MM.1S (cell line): ENCODE results near the gene UBL5.

Experiments
- DNase-seq: peaks from one replicate; pipeline ENCODE4 v3.0.0-alpha.2; 2015
- H2AFZ ChIP-seq: fragments of 300-600 bp; sonication (generic); 2 replicates; pipeline ENCODE4 v1.6.0; 2016; ENCODE audit warnings: antibody characterized with exemption, low read length
- H3F3A ChIP-seq: fragments of 300-600 bp; sonication (generic); 2 replicates; pipeline ENCODE4 v1.6.1; 2016; ENCODE audit warnings: mild to moderate bottlenecking, antibody characterized with exemption, low read length, moderate library complexity, mixed read lengths; ENCODE audit not compliant: insufficient read depth
- H3K27ac ChIP-seq: fragments of 300-600 bp; sonication (generic); 2 replicates; pipeline ENCODE4 v1.5.1; 2016; ENCODE audit warnings: mild to moderate bottlenecking, low read length
- H3K27me3 ChIP-seq: fragments of 300-600 bp; sonication (generic); replicated peaks from 2 replicates; pipeline ENCODE4 v1.6.0; 2016; ENCODE audit warnings: low read length; ENCODE audit not compliant: insufficient read depth
- H3K36me3 ChIP-seq: fragments of 300-600 bp; sonication (generic); replicated peaks from 2 replicates; pipeline ENCODE4 v1.6.1; 2016; ENCODE audit warnings: mild to moderate bottlenecking, low read length, mixed read lengths; ENCODE audit not compliant: insufficient read depth
- H3K4me1 ChIP-seq: fragments of 300-600 bp; sonication (generic); 2 replicates; pipeline ENCODE4 v1.6.1; 2016; ENCODE audit warnings: low read length, mixed read lengths
- H3K4me2 ChIP-seq: fragments of 300-600 bp; sonication (generic); 2 replicates; pipeline ENCODE4 v1.6.0; 2016; ENCODE audit warnings: low read depth, low read length
- H3K4me3 ChIP-seq: fragments of 300-600 bp; sonication (generic); 2 replicates; pipeline ENCODE4 v1.5.1; 2016; ENCODE audit warnings: low read length, mixed read lengths
- H3K79me2 ChIP-seq: fragments of 300-600 bp; sonication (generic); 2 replicates; pipeline ENCODE4 v1.6.1; 2016; ENCODE audit warnings: mixed run types, low read length, mixed read lengths
- H3K9ac ChIP-seq: fragments of 300-600 bp; sonication (generic); 2 replicates; pipeline ENCODE4 v1.6.1; 2016; ENCODE audit warnings: low read length, mixed read lengths
- H3K9me2 ChIP-seq: fragments of 300-600 bp; sonication (generic); replicated peaks from 2 replicates; pipeline ENCODE4 v1.6.1; 2016; ENCODE audit warnings: mild to moderate bottlenecking, low read length, mixed read lengths; ENCODE audit not compliant: insufficient read depth
- H3K9me3 ChIP-seq: fragments of 300-600 bp; sonication (generic); replicated peaks from 2 replicates; pipeline ENCODE4 v1.6.1; 2016; ENCODE audit warnings: mild to moderate bottlenecking, low read length, mixed read lengths; ENCODE audit not compliant: insufficient read depth
- H4K20me1 ChIP-seq: fragments of 300-600 bp; sonication (generic); 2 replicates; pipeline ENCODE4 v1.6.1; 2016; ENCODE audit warnings: mild to moderate bottlenecking, low read length, moderate library complexity, mixed read lengths; ENCODE audit not compliant: insufficient read depth
- EZH2 ChIP-seq: fragments of 300-600 bp; sonication (generic); optimal IDR thresholded peaks from 2 replicates; pipeline ENCODE3; 2017; ENCODE audit warnings: low read depth, mild to moderate bottlenecking, antibody characterized with exemption, low read length, mixed read lengths
- EZH2phosphoT487 ChIP-seq: fragments of 300-600 bp; sonication (generic); IDR thresholded peaks from 2 replicates; pipeline ENCODE4 v1.6.1; 2018; ENCODE audit warnings: antibody characterized with exemption, low read length
- TF ChIP-seq, protein P1 (sequence below): fragments of 300-600 bp; sonication (generic); IDR thresholded peaks from 2 replicates; pipeline ENCODE4 v1.5.1; 2016; ENCODE audit warnings: antibody characterized with exemption, low read length, mixed read lengths

The UBL5 gene

DNA sequence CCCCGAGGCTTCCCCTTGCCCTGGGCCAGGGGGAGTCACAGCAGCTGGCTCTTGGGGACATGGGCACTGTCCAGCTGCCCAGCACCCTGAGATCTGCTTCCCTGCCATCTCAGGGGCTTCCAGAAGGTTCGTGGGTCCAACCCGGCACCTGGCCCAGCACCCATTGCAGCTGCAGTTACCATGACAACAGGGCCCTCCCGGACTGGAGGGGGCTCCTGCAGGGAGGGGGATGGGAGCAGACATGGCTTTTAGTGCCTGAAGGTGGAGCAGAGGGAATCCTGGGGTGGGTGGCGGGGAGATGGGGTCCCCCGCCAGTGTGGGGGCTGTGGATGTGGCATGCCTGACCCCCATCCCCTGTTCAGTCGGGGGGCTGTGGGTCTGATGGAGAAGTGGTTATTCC lies 22.1 kb downstream of the UBL5 start:
- Histone ChIP-seq H3K27me3 (no peaks in the 10 kb centered on the region), H3K36me3 (no peaks in the 10 kb centered on the region), H3K9me2 (no peaks in the 10 kb centered on the region), H2AFZ (no peak overlapping the region), H3K4me3 (no peak overlapping the region), H3K9ac (no peak overlapping the region), H3K27ac (no peak overlapping the region), H3K9me3 (no peaks in the 10 kb centered on the region), H3K4me2 (no peak overlapping the region), H3F3A (no peaks in the 10 kb centered on the region), H4K20me1 (no peaks in the 10 kb centered on the region), H3K79me2 (peaks cover 10% of the 10 kb centered on the region), H3K4me1 (no peaks in the 10 kb centered on the region)
- no peak for TF ChIP-seq EZH2
- TF ChIP-seq, protein P1, sequence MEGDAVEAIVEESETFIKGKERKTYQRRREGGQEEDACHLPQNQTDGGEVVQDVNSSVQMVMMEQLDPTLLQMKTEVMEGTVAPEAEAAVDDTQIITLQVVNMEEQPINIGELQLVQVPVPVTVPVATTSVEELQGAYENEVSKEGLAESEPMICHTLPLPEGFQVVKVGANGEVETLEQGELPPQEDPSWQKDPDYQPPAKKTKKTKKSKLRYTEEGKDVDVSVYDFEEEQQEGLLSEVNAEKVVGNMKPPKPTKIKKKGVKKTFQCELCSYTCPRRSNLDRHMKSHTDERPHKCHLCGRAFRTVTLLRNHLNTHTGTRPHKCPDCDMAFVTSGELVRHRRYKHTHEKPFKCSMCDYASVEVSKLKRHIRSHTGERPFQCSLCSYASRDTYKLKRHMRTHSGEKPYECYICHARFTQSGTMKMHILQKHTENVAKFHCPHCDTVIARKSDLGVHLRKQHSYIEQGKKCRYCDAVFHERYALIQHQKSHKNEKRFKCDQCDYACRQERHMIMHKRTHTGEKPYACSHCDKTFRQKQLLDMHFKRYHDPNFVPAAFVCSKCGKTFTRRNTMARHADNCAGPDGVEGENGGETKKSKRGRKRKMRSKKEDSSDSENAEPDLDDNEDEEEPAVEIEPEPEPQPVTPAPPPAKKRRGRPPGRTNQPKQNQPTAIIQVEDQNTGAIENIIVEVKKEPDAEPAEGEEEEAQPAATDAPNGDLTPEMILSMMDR, result no peak
- no peak for TF ChIP-seq EZH2phosphoT487
- DNase-seq, result no peak

DNA sequence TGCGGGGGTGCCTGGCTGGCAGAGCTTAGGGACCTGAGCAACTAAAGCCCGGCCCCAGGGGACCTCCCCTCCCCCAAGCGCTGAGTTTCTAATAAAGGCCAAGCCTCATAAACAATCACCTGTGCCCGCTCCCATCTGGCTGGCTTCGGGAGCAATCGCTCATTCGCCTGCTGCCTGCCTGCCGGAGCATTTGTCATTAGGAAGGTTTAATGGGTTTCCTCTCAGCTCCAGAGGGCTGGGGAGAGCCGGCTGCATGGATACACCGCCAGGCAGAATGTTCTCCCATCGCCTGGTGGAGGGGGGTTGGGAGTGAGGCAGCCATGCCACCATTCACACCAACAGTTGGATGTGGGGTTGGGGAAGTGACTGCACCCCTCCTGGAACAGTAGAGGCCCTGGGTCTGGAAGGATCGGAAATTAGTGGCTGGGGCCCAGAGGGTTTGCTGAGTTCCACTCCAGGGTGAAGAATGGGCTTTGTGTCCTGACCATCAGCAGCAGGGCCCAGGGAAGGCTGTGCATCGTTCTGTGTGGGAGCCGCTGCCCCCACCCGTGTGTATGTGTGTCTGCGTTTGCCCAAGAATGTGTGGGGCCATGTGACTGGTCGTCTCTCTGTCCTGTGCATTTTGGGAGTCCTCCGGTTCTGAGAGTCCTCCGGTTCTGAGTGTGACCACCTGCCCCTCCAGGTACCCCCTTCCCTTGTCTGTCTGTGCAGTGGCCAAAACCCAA lies 22.7 kb downstream of the UBL5 start:
- H3F3A ChIP-seq, result no peaks in the 10 kb centered on the region
- no peak overlapping the region for H3K27ac ChIP-seq
- H3K9me3 ChIP-seq, result no peaks in the 10 kb centered on the region
- no peak overlapping the region for H2AFZ ChIP-seq
- peaks cover 7% of the 10 kb centered on the region for H3K79me2 ChIP-seq
- no peaks in the 10 kb centered on the region for H3K4me1 ChIP-seq
- TF ChIP-seq, protein P1, result no peak
- TF ChIP-seq EZH2 (no peak), EZH2phosphoT487 (no peak)
- H3K9me2 ChIP-seq, result no peaks in the 10 kb centered on the region
- H4K20me1 ChIP-seq, result no peaks in the 10 kb centered on the region
- no peak overlapping the region for H3K4me2 ChIP-seq
- H3K36me3 ChIP-seq, result no peaks in the 10 kb centered on the region
- no peak overlapping the region for H3K4me3 ChIP-seq
- no peak for DNase-seq
- H3K27me3 ChIP-seq, result no peaks in the 10 kb centered on the region
- H3K9ac ChIP-seq, result no peak overlapping the region

DNA sequence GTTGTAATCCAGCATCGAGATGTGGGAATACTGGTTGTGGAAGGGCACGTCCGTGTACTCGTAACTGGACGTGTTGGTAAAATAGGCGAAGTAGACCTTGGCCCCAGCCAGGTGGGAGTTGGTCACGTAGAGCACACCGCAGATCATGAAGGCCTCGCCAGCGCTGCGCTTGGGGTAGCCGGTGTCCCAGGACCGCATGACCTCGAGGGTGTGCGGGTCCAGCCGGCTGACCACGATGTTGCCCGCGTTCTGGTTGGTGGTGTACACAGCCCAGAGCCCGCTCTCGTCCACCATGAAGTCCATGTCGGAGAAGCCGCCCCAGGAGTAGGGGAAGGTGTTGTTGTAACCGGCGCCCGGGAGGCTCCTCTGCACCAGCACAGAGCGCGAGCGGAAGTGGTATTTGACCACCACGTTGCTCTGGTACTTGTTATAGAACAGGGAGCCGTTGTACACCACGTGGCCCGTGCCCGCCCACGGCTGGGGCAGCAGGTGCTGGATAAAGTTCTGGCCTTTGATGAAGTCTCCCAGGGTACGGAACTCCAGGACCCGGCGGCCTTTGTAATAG lies 26.6 kb downstream of the UBL5 start:
- no peaks in the 10 kb centered on the region for H3K9me2 ChIP-seq
- H3K9ac ChIP-seq, result no peak overlapping the region
- TF ChIP-seq EZH2 (no peak), EZH2phosphoT487 (no peak)
- TF ChIP-seq, protein P1, result no peak
- no peak for DNase-seq
- no peaks in the 10 kb centered on the region for H3K27me3 ChIP-seq
- H3K79me2 ChIP-seq, result no peaks in the 10 kb centered on the region
- H3K27ac ChIP-seq, result no peak overlapping the region
- H3K4me1 ChIP-seq, result no peaks in the 10 kb centered on the region
- no peak overlapping the region for H3K4me3 ChIP-seq
- H4K20me1 ChIP-seq, result no peaks in the 10 kb centered on the region
- no peak overlapping the region for H2AFZ ChIP-seq
- H3K9me3 ChIP-seq, result no peaks in the 10 kb centered on the region
- H3K36me3 ChIP-seq, result no peaks in the 10 kb centered on the region
- no peak overlapping the region for H3K4me2 ChIP-seq
- no peaks in the 10 kb centered on the region for H3F3A ChIP-seq
